Stimulated activated CD4-positive, alpha-beta T cell treated with anti-CD3 and anti-CD28 coated beads, Interleukin-1b, Interleukin-23, amount 100 ng/mL, for 48 hours (primary cell): Measurements from ENCODE around the gene MSI2.

Experiments used
- DNase-seq: peaks from one replicate; pipeline ENCODE4 v3.0.0-alpha.2; 2020

Gene MSI2

DNA sequence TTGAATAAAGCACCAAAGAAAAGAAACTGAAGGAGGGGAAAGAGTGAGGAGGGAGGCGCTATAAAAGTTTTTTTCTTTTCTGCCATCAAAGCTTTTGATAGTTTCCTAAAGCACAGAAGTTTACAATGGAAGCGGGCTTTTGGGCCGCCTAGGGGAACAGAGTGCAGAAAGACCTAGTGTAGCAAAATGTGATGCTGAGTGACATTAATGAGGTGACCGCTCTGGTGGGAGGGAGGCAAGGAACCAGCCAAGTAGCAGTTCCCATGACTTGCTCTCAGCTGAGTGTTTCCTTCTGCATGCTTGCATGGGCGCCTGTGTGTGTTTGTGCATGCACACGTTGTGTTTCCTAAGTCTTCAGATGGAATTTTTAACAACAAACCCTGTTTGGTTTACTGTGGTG, 15.5 kb downstream of the MSI2 start:
- DNase-seq = no peak

DNA sequence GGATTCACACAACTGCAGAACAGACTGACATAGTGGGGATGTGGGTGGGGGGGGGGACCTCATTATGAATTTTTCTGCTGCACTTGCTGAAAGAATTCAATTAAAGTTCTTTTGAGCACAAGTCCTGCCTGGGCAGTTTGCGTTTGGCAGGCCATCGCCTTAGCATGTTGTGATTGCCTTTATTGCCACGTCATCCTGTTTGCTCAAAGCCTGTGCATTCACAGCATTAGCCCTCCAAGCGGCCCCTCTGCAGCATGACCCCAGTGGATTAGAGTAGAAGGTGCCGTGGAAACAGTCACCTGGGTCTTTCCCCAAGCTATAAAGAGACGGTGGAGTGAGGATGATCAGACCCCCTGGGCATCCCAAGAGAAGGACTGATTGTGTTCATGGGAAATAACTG, 17.2 kb downstream of the MSI2 start:
- no peak for DNase-seq

DNA sequence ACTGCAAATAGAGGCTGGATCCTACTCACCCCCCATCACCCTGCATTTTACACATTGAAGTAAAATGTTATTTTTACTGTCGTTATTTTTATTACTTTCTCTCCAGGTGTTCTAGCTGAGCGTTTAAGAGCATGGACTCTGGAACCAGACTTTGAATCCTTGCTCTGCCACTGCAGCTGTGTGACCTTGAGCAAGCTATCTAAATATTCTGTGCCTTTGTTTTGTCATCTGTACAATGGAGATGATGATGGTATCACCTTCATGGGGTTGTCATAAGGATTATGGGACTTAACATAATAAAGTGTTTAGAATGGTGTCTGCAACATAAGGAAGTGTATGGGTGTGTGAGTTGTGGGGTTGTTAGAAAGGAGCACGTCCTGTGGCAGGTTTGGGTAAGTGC, 17.8 kb downstream of the MSI2 start:
- no peak for DNase-seq

DNA sequence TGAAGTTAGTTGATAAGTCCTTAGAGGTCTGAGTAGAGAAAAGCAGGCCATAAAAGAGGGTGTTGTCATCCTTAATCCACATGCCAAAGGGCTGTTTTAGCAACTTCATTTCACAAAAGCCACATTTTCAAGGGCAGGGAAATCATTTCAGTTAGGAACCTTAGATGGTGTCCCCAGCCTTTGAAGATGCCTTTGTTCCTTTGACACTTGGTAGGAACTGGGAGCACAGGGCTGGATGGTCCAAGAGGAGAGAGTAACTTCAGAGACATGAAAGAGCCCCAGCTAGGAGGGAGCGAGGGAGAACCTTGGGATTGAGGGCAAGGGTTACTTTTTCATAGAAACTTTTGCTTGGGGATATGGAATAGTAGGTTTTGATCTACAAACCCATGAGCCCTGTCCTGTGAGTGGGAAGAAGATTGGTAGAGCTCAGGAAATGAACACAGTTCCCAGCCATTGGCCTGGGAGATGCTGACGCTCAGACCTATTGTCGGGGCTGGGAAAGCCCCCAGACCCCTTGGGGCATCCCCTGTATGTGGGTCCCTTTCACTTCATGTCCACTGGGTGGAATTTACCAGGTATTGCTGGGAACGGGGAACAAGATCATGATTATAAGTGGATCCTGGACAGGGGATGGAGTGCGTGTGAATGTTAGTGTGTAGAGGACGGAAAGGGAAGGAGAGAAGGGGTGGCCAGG, 18.9 kb downstream of the MSI2 start:
- DNase-seq = no peak

DNA sequence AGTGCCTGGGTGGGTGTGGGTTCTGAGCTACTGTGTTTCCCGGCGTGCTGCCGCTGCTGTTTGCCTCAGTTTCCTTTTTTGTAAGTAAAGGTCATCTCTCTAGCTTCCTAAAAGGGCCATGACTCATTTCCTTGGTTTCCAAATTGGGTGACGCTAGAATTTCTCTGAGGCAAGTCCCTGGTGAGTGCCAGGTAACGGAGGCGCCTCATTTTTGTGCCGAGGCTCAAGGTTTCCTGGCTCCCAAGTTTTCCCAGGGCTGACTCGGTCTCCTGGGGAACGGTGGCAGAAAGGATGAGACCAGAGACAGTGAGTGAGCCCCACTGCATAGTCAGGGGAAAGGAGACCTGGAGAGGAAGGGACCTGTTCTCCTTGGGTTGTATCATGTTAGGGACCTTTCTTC, 20.3 kb downstream of the MSI2 start:
- no peak for DNase-seq

DNA sequence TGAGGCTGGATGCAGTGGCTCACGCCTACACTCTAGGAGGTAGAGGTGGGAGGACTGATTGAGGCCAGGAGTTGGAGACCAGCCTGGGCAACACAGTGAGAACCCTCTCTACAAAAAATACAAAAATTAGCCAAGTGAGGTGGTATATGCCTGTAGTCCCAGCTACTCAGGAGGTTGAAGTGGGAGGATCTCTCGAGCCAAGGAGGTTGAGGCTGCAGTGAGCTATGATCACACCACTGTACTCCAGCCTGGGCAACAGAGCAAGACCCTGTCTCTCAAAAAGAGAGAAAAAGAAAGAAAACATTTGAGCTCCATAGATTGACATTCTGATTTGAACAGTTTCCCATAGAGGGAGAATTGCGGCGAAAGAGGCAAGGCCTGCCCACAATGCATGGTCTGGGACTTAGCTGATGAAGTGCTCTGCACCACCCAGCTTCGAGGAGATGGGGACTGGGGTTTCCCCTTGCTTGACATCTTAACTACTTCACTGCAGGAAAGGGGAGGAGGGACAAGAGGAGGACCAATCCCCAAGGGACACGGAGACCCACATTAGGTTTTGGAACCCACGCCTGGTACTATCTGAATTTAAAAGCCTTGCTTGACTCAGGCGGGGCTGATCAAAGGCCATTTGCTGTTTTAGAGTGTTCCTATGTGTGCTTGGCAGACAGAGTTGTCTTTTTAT, 21.7 kb downstream of the MSI2 start:
- DNase-seq = peak; percentile 22

DNA sequence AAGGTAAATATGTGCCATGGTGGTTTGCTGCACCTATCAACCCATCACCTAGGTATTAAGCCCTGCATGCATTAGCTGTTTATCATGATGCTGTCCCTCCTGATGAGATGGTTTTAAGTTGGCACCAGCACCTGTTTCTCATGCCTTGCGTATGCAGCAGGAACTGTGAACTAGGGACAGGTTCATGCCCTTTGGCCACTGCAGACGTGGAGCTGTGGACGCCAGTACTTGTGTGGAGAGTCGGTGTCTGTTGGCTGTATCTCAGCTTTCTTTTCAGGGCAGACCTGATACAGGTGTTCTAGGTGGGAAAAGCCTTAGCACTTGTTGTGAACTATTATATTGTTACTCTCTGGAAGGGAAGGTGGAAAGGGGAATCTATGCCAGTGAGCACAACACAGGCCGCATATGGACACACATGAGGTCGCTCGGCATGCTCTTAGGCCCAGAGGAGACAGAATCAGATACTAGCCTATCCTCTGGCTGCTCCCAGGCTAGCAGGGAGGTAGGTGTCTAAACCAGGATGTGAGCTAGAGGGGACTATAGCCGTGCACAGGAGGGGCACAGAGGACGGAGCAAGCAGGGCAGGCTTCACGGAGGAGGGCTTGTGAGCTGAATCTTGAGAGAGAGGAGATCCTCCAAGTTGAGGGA, 22.5 kb downstream of the MSI2 start:
- no peak for DNase-seq

DNA sequence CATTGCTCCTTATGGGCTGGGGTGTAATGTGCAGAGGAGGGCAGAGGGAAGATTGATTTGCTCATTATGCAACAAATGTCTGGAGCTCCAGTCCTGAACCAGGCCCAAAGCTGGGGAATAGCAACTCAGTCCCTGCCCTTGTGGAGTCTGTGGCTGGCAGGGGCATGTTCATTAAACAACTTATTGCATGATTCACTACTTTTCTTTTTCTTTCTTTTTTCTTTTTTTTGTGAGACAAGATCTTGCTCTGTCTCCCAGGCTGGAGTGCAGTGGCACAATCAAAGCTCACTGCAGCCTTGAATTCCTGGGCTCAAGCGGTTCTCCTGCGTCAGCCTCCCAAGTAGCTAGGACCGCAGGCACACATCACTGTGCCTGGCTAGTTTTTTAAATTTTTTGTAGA, 23.1 kb downstream of the MSI2 start:
- DNase-seq = no peak

DNA sequence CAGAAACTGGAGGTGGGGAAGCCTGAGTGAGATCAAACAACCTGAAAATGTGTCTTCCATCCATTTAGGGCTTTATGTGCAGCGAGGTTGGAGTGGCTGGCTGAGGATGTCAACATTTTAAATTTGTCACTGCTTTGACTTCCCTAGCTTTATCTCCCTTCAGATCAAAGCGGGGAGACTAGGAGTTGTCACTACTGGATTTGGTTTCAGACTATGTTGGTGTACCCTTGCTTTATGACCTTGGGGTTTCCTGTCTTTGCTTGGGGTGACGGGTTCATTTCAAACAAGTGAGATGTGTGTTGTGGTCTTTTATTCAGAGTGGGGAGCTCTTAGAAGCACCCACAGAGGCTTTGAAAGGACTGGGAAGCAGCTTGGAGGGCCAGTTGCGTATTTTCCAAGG, 25.6 kb downstream of the MSI2 start:
- DNase-seq = no peak

DNA sequence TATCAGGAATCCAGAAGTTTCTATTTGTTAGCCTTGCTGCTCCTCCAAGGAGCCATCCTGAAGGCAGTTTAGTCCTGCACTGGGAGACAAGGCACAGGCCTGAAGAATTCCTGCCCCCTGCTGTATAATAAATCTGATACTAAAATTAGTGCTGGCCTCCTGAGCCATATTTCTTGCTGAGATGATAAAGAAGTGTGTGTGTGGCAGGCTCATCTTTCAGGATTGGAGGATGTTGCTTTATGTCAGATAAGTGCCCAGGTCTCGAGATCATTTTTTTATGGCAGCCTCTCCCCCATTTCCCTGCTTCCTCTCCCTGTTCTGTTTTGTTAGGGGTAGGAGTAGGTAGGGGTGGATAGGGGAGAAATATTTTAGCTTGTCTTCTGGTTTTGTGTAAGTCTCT, 26.0 kb downstream of the MSI2 start:
- DNase-seq = no peak

DNA sequence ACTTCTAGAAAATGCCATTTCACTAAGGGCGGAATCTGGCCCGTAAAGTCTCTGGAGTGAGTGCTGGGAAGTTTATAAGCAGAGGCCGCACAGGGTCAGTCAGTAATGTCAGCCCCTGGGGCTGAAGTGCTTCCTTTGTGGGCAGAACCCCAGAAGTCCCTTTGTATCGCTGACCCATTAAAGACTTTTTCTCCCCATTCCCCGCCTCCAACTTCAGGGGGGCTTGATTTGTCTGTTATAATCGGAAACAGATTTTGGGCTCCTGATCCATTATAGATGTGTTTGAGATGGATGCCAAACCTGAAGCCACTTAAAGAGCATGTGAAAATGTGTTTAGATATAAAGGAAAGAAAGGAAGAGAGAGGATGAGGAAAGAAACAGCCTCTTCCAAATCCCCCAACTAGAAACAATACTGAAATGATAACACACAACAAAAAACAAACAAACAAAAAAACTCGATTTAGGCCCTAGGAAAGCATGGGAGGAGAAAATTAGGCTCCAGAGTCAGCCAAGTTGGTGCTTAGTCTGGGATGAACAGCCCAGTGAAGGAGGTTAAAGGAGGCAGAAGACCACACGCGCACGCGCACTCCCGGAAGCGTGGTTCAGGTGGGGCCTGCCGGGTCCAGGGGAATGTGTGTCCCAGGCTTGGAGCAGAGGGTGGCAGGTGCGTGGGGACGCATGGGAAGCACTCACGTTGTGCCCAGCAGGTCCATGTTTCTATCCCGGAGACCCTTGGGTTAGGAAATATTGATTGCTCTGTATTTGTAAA, 27.1 kb downstream of the MSI2 start:
- DNase-seq = no peak

DNA sequence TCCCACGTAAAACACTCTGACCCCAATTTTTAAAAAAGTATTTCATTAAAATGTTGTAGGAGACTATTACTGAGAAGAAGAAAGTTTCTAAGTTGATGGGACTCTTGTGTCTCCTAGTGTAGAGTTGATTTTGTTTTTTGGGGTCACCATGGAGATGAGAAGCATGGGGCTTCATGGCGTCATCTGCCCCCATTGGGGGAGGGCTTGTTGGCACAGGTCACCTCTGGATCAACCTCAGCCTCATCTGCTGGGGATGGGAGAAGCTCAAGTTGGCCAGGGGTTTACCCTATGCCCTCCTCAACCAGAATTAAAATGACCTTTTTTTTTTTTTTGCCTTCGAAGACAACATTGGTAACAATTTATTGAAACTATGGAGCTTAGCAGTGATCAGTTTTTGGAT, 28.3 kb downstream of the MSI2 start:
- DNase-seq = no peak

DNA sequence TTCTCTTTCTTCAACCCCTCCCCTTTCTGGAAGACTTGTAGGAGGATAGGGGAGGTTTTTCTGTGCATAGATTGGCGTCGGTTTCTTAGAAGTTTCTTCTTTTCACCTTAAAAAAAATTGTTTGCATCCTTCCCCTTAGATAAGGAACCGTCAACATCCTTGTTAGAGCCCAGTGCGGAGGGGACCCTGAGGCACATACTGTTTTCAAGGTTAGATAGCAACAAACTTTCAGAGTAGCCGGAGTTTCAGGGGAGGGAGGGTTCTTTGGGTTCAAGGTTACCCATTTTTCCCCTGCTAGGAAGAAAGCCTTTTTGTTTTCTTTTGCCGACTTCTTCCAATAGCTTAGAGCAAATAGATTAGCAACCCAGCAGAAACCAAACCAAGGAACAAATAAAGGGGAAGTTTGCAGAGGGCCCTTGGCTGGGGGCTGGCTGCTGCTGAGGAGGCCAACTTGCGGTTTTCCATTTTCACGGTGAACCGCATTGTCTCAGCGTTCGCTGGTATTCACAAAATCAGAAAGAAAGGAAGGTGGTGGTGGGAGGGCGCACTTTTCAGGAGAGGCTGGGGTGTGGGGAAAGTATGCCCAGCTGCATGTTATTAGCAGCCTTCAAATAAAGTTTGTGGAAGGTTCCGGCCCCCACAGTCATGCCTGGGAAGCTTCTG, 28.8 kb downstream of the MSI2 start:
- DNase-seq = peak; percentile 45

DNA sequence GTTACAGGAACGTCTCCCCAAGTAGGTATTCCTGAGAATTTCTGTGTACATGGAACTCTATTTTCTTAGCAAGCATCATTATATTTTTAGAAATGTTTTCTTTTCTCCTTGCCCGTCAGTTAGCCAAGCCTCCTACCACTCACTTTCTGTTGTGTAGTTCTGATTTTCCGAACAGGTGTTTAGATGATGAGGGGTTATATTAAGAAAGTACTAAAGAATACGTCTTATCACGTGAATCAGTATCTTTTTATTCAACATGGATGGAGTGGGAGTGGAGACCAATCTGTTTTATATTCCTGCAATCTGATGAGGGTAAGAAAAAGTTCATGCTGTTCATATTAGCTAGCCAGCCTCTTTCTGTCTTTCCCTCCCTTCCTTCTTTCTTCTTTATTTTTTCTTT, 29.4 kb downstream of the MSI2 start:
- DNase-seq = no peak

DNA sequence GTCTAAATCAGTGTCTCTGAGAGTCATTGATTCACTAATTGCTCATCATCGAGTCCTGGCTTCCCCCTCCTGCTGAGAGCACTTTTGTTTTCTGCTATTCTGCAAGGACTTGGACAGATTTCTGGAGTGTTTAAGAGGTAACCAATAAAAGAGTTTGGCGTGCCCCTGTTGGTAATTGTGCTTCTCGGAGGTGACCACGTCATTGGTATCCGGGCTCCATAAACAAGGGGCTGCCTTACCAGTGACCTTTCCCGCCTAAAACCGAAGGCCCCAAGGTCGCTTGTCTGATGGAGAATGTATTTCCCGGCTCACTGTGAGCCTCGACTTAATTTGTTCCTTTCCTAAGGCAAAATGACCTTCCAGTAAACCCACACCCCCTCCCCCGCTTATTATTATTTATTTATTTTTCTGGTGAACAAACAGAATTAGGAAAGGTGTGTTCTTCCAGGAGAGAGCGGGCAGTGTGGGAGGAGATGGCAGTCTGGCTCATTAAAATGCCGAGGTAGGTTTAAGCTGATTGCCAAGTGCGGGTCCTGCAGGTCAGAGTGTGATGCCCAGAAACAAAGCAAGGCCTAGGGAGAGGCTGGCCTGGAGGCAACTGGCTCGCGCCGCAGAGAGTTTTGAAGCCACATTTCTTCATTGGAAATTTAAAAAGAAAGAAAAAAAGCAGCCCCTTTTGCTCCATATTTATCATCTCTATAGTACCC, 30.2 kb downstream of the MSI2 start:
- no peak for DNase-seq

DNA sequence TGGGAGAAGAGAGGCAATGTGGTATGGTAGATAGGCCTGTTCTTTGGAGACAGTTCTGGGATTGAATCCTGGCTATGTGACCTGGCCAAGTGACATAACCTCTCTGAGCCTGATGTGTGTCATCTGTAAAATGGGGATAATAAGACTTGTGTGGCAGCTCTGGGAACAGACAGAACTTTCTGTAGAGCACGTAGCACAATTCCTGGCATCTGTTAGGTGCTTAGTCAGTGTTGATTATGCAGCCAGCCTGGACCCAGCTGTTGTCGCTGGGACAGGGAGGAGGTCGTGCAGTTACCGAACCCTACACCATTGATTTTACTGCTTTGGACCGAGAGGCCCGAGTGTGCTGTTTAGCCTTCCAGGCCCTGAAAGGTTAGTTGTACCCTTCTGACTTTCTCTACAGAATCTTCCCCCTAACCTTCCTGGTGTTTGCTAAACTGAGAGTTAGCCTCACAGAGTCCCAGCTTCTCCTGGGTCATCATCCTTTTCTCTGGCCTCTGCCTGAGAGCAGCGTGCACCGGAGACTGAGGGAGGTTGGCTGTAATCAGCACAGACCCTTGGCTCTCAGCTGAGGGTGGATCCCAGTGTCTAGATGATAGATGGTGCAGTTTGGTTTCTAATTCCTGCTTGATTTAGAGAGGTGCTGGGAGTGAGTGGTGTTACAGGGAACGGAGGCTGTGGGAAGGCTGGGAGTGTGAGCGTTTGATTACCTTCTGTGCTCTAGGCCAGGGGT, 31.9 kb downstream of the MSI2 start:
- DNase-seq = no peak

DNA sequence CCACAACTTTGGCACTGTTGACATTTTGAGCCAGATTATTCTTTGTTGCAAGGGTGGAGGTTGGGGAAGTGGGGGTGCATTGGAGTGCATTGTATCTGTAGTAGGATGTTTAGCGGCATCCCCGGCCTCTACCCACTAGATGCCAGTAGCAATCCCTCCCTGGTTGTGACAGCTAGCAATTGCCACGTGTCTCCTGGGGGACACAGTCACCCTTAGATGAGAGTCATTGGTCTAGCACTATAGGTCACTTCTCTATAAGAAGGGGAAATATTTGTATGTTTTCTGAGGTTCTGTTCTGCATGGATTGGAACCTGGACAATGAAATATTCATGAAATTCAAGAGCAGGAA, 32.4 kb downstream of the MSI2 start:
- no peak for DNase-seq

DNA sequence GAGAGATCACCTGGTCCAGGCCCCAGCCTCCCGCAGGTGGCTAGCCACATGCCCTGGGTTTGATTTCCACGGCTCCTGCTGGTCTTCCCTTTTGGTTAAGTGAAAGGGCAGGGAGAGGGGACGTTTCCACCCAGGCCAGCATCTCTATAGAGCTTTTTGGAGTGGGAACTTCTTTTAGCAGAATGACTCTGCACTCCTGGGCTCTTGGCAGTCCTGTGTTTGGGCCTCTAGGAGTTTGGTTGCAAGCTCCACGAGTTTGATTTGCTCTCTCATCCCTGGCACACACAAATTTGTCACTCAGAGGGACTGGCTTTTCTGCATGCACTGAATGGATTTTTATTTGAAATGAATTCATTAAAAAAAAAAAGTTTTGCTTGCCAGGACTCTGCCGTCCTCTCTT, 32.8 kb downstream of the MSI2 start:
- no peak for DNase-seq

DNA sequence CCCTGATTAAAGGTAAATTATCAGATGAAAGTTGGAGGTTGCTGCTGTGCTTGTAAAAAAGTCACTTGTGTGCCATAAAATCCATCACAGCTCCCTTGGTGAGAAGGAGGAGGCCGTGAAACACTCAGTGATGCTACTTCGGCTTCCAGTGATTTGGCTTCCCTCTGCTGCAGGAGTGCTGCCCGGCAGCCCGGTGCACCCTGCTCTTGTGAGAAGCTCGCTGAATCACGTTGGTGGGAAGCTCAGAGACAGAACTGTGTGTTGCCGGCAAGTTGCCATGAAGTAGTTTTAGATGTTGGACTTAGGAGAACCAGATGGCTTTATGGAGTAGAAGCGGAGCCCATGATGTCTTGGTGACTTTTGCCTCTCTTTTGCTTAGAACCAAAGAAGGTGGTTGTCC, 33.3 kb downstream of the MSI2 start:
- DNase-seq = no peak

DNA sequence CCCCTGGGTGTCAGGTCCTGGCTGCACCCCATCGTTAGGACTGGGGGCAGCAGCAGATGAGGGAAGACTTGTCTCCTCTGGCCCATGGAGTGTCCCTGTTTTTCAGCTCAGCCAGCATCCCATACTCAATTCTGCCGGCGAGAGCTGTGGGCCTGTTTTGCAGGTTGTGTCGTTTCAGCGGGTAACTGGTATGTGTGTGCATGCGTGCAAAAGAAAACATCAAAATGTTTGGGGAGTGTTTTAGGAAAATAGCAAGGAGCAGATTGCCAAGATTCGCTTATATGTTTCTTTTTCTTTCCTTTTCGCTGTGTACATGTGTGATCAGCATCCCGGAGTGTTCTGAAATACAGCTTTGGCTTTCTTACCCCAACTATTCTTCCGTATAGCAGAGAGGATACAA, 34.7 kb downstream of the MSI2 start:
- no peak for DNase-seq

DNA sequence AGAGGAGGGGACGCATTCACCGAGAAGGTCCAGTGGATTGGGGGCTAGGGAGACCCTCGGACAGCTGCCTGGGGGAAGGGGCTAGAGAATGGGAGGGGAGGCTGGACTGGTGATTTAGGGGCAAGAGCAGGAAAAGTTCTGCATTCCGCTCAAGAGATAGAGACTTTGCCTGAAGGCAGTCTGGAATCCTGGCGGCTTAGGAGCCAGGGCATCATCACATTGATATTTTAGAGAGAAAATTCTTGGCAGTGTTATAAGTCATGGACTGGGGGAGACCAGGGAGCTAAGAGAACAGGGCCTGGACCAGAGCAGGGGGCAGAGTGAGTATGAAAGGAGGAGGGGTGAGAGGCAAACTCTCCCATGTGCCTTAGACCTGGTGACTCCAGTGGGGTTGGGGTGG, 35.8 kb downstream of the MSI2 start:
- DNase-seq = no peak

DNA sequence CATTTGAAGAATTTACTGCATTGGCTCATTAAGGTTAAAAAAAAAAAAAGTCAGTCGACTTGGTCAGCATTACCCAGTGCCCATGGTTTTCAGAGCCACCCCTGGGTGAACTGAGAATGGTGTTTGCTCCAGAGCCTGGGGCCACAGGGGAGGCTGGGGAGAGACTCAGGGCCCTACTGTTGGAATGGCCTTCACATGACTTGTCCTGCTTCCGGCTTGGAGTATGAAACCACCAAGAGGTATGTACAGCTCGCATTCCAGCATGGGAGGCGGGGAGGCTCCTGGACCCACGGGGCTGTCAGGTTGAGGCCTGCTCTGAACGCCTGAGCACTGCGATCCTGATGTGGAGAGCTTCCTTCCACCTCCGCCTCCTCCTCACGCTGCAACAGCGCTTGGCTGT, 36.8 kb downstream of the MSI2 start:
- DNase-seq = no peak
